Endothelial cell of umbilical vein (primary cell): ENCODE data around the gene CPNE2. TPM values are rescaled to one million over a fixed set of nuclear protein-coding genes. Genes with fewer than 3 reads are reported as not detected.

Experiments
- BruUV-seq: library from RNA; stranded (reverse); fragments of 400-500 nt; replicated peaks from 2 replicates; lab custom pipeline; 2021; lab: Mats Ljungman, UMichigan
- CTCF ChIA-PET: fragments of 300-600, 350-600 bp; sonication (Branson Sonifier 250); formaldehyde crosslinking; loops from one replicate; lab custom pipeline; 2021; ENCODE audit warnings: antibody characterized with exemption, inconsistent platforms; lab: Charles Lee
- POLR2A ChIA-PET: fragments of 300-600, 350-600 bp; sonication (Branson Sonifier 250); formaldehyde crosslinking; loops from one replicate; lab custom pipeline; 2021; ENCODE audit warnings: antibody characterized with exemption, inconsistent platforms; lab: Charles Lee
- DNase-seq: peaks from one replicate; pipeline ENCODE4 v3.0.0-alpha.2; 2011; ENCODE audit warnings: low read depth, low spot score
- FAIRE-seq: peaks from 2 replicates; lab custom pipeline; 2011; peaks lifted over from hg19 to GRCh38; lab: Jason Lieb, UNC
- H2AFZ ChIP-seq: 2 replicates; pipeline ENCODE4 v1.6.0; 2012; ENCODE audit warnings: low read depth, low read length, control low read depth, inconsistent platforms
- H3K27ac ChIP-seq: 2 replicates; pipeline ENCODE4 v1.5.1; 2011; ENCODE audit warnings: low read depth, mild to moderate bottlenecking, control low read depth, low read length, moderate library complexity; ENCODE audit not compliant: insufficient read depth
- H3K27me3 ChIP-seq, 2 experiments: 2 replicates each; pipeline versions ENCODE4 v1.6.0 to v1.6.1; 2011; ENCODE audit warnings: low read length in 2 of 2, mixed read lengths in 1 of 2; ENCODE audit not compliant: control insufficient read depth in 2 of 2, insufficient read depth in 2 of 2
- H3K36me3 ChIP-seq, 2 experiments: 2 replicates in 1 of 2; 3 replicates in 1 of 2; pipeline ENCODE4 v1.5.1; 2011; ENCODE audit warnings: low read length in 2 of 2, mild to moderate bottlenecking in 1 of 2, moderate library complexity in 1 of 2; ENCODE audit not compliant: control insufficient read depth in 2 of 2, insufficient read depth in 2 of 2; ENCODE audit errors: extremely low read depth in 1 of 2
- H3K4me1 ChIP-seq: 3 replicates; pipeline ENCODE4 v1.5.1; 2011; ENCODE audit warnings: mild to moderate bottlenecking, low read length; ENCODE audit not compliant: control insufficient read depth, insufficient read depth; ENCODE audit errors: extremely low read depth
- H3K4me2 ChIP-seq: 2 replicates; pipeline ENCODE4 v1.6.1; 2011; ENCODE audit warnings: low read length, control low read depth, mixed read lengths; ENCODE audit not compliant: insufficient read depth
- H3K4me3 ChIP-seq, 3 experiments: fragments of 200-600 bp in 1 of 3; sonication (generic), shearing (Covaris generic) in 1 of 3; replicated peaks in 1 of 3; 2 replicates each; pipeline ENCODE4 v1.5.1; 2011 to 2016; ENCODE audit warnings: control low read depth in 3 of 3, low read length in 3 of 3, mild to moderate bottlenecking in 2 of 3, inconsistent platforms in 1 of 3, low read depth in 1 of 3, moderate library complexity in 1 of 3; ENCODE audit not compliant: insufficient read depth in 1 of 3
- H3K79me2 ChIP-seq: 2 replicates; pipeline ENCODE4 v1.6.0; 2012; ENCODE audit warnings: low read length, inconsistent platforms; ENCODE audit not compliant: control insufficient read depth, insufficient read depth
- H3K9ac ChIP-seq: replicated peaks from 2 replicates; pipeline ENCODE3; 2011; ENCODE audit warnings: low read length, control low read depth; ENCODE audit not compliant: insufficient read depth; ENCODE audit errors: extremely low read depth
- H3K9me1 ChIP-seq: replicated peaks from 3 replicates; pipeline ENCODE4 v1.6.0; 2011; ENCODE audit warnings: mild to moderate bottlenecking, low read length; ENCODE audit not compliant: control insufficient read depth, insufficient read depth; ENCODE audit errors: extremely low read depth
- H3K9me3 ChIP-seq: replicated peaks from 2 replicates; pipeline ENCODE4 v1.5.1; 2012; ENCODE audit warnings: low read length, inconsistent platforms; ENCODE audit not compliant: control insufficient read depth, insufficient read depth
- H4K20me1 ChIP-seq: replicated peaks from 2 replicates; pipeline ENCODE3; 2011; ENCODE audit warnings: mild to moderate bottlenecking, low read length; ENCODE audit not compliant: control insufficient read depth, insufficient read depth; ENCODE audit errors: extremely low read depth
- CTCF ChIP-seq, 2 donors: IDR thresholded peaks; 1 replicate in 1 of 2; 2 replicates in 1 of 2; pipeline ENCODE4 v1.5.1; 2011; ENCODE audit warnings: low read length in 2 of 2, mild to moderate bottlenecking in 2 of 2, moderate library complexity in 2 of 2, control low read depth in 1 of 2, inconsistent platforms in 1 of 2, low read depth in 1 of 2; ENCODE audit not compliant: insufficient read depth in 1 of 2; ENCODE audit errors: extremely low read depth in 1 of 2
- EZH2 ChIP-seq: IDR thresholded peaks from 2 replicates; pipeline ENCODE4 v1.6.1; 2012; ENCODE audit warnings: borderline replicate concordance, low read depth, mild to moderate bottlenecking, moderate library complexity, low read length, inconsistent platforms; ENCODE audit not compliant: severe bottlenecking
- FOS ChIP-seq: IDR thresholded peaks from 2 replicates; pipeline ENCODE4 v1.6.1; 2011; ENCODE audit warnings: mild to moderate bottlenecking, low read length, moderate library complexity, borderline replicate concordance; ENCODE audit not compliant: insufficient read depth
- GATA2 ChIP-seq: IDR thresholded peaks from 2 replicates; pipeline ENCODE4 v1.7.0; 2011; ENCODE audit warnings: low read depth, mild to moderate bottlenecking, moderate library complexity, mixed read lengths, low read length; ENCODE audit not compliant: insufficient read length, insufficient read depth
- JUN ChIP-seq: IDR thresholded peaks from 2 replicates; pipeline ENCODE4 v1.6.1; 2011; ENCODE audit warnings: borderline replicate concordance, low read depth; ENCODE audit not compliant: insufficient read length, insufficient read depth
- MAX ChIP-seq: IDR thresholded peaks from 2 replicates; pipeline ENCODE4 v1.6.1; 2011; ENCODE audit not compliant: insufficient read depth, insufficient read length
- MYC ChIP-seq: IDR thresholded peaks from one replicate; pipeline ENCODE4 v1.6.1; 2011; ENCODE audit warnings: mild to moderate bottlenecking, low read depth, low read length
- POLR2A ChIP-seq: IDR thresholded peaks from 2 replicates; pipeline ENCODE4 v1.6.1; 2012; ENCODE audit warnings: low read depth, mild to moderate bottlenecking, control low read depth, low read length
- POLR2AphosphoS5 ChIP-seq: IDR thresholded peaks from 2 replicates; pipeline ENCODE4 v1.6.1; 2012; ENCODE audit warnings: low read depth, mild to moderate bottlenecking, control low read depth, low read length, moderate library complexity; ENCODE audit not compliant: insufficient read depth
- dilution Hi-C: fragments of 300-500 bp; cut with MboI; formaldehyde crosslinking; loops from one replicate; pipeline ENCODE4 v1.15.0; 2019; ENCODE audit warnings: low sequenced_read_pairs; ENCODE audit not compliant: extremely low pct_ligation_motif_present
- intact Hi-C: fragments of 100-400 bp; cut with micrococcal nuclease; formaldehyde crosslinking; loops from one replicate; pipeline ENCODE4 v1.10.0; 2022
- polyA plus RNA-seq, 4 experiments: library from polyadenylated mRNA; depleted of rRNA in 3 of 4; stranded (reverse) in 3 of 4; unstranded in 1 of 4; fragments of >200 nt; gene quantifications; 2 replicates each; pipeline versions ENCODE4 v1.2.1 to v1.2.3, GENCODE V29; 2011 to 2012; ENCODE audit warnings: missing spikeins in 1 of 4
- total RNA-seq: library from RNA; stranded (reverse); gene quantifications from 2 replicates; pipeline ENCODE4 v1.2.3, GENCODE V29; 2021

The CPNE2 gene
- total and polyA plus RNA-seq, 2 donors (not counting 3 experiments of a cell fraction or from before 2014, with no cell fraction given) = 91.9 to 187 TPM

GRCh38 chr16:57053206-57053605 lies 39.2 kb upstream of the CPNE2 start:
- ChIA-PET CTCF (interaction anchor here (1.3 to 1.5 kb wide), 2 partner anchors 39 to 89 kb away, joined by 3 to 4 read pairs; partner anchors contain the start of gene CPNE2), POLR2A (no interaction called here)
- BruUV-seq = no TSS peak
- H3K9me3 ChIP-seq = no peaks in the 10 kb centered on the region
- no peak for TF ChIP-seq FOS
- TF ChIP-seq POLR2A = no peak
- TF ChIP-seq CTCF (IDR thresholded peaks at IDR 0.05; ENCODE audit: extremely low read depth in 1 of 2, insufficient read depth in 1 of 2, low read depth in 1 of 2, low read length in 2 of 2) = no peak
- no peak for TF ChIP-seq MAX
- no peak for TF ChIP-seq MYC
- no peak for TF ChIP-seq EZH2
- TF ChIP-seq GATA2 = no peak
- TF ChIP-seq JUN = no peak
- TF ChIP-seq POLR2AphosphoS5 = no peak
- H3K4me1 ChIP-seq = no peaks in the 10 kb centered on the region
- H3K9ac ChIP-seq = no peak overlapping the region
- H4K20me1 ChIP-seq = no peaks in the 10 kb centered on the region
- H3K9me1 ChIP-seq = no peaks in the 10 kb centered on the region
- H2AFZ ChIP-seq = no peak overlapping the region
- H3K27ac ChIP-seq = no peak overlapping the region
- FAIRE-seq (no peak), DNase-seq (no peak)
- H3K4me2 ChIP-seq = no peak overlapping the region
- H3K79me2 ChIP-seq = no peaks in the 10 kb centered on the region
- dilution Hi-C loops = no loop called here
- no peaks in the 10 kb centered on the region for H3K27me3 ChIP-seq
- no peak overlapping the region for H3K4me3 ChIP-seq
- intact Hi-C loops = no loop called here
- H3K36me3 ChIP-seq = no peaks in the 10 kb centered on the region
